Vagina (tissue), 2 donors: Measurements from ENCODE around the gene CRISPLD2.

ENCODE experiments used
- POLR2A ChIP-seq, 2 donors: fragments of 450-650 bp; IDR thresholded peaks; one replicate each; pipeline ENCODE4 v1.6.1; 2017; ENCODE audit warnings: antibody characterized with exemption in 2 of 2, mild to moderate bottlenecking in 2 of 2, moderate library complexity in 2 of 2
- TF ChIP-seq, protein P1 (sequence below), 3 experiments: fragments of 450-650 bp in 2 of 3; fragments of 200-600 bp in 1 of 3; sonication (generic) in 1 of 3; IDR thresholded peaks; one replicate each; pipeline ENCODE4 v1.5.1; 2017 to 2019; ENCODE audit warnings: antibody characterized with exemption in 3 of 3, mild to moderate bottlenecking in 2 of 3, moderate library complexity in 2 of 3

DNA sequence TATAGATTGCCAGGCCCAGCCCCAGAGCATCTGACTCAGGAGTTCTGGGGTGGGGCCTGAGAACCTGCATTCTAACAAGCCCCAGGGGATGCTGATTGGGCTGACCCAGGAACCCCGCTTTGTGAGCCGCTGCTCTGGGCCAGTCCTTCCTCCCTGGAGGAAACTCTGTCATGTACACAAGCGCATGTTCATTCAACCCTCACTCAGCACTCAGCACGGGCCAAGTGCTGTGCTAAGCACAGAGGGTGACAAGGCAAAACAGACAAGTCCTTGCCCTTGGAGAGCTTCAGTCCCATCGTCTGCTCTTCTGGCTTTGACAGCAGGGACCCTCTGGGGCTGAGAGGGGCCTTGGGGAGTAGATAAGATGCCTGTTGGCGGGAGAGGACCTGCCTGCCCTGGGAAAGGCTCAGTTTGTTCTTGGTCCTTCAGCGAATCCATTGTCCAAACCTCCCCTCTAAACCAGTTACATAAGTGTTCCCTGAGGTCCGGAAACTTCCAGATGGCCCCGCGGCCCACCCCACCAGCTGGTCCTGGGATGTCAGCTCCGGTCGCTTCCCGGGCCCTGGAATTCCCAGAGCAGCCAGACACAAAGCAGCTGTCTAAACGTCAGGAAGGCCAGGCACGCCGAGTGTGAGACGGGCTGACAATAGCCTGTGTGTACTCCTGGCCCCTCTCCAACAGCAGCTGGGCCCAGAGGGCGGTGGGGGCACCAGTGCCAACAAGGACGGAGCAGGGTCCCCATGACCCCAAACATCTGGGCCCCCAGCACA, 102.8 kb downstream of the CRISPLD2 start:
- no peak for TF ChIP-seq POLR2A (IDR thresholded peaks at IDR 0.05)
- TF ChIP-seq, protein P1, sequence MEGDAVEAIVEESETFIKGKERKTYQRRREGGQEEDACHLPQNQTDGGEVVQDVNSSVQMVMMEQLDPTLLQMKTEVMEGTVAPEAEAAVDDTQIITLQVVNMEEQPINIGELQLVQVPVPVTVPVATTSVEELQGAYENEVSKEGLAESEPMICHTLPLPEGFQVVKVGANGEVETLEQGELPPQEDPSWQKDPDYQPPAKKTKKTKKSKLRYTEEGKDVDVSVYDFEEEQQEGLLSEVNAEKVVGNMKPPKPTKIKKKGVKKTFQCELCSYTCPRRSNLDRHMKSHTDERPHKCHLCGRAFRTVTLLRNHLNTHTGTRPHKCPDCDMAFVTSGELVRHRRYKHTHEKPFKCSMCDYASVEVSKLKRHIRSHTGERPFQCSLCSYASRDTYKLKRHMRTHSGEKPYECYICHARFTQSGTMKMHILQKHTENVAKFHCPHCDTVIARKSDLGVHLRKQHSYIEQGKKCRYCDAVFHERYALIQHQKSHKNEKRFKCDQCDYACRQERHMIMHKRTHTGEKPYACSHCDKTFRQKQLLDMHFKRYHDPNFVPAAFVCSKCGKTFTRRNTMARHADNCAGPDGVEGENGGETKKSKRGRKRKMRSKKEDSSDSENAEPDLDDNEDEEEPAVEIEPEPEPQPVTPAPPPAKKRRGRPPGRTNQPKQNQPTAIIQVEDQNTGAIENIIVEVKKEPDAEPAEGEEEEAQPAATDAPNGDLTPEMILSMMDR (IDR thresholded peaks at IDR 0.05) = no peak
